Loucy (cell line): ENCODE data around the gene ELMO1.

ENCODE experiments used
- EZH2phosphoT487 ChIP-seq: fragments of 200-600 bp; IDR thresholded peaks from 2 replicates; pipeline ENCODE4 v1.6.1; 2018; ENCODE audit warnings: antibody characterized with exemption, mild to moderate bottlenecking, moderate library complexity, borderline replicate concordance
- TF ChIP-seq, protein P1 (sequence below): fragments of 200-600 bp; sonication (generic); conservative IDR thresholded peaks from 2 replicates; pipeline ENCODE4 v1.5.1; 2014; ENCODE audit warnings: mild to moderate bottlenecking, antibody characterized with exemption, low read length

DNA sequence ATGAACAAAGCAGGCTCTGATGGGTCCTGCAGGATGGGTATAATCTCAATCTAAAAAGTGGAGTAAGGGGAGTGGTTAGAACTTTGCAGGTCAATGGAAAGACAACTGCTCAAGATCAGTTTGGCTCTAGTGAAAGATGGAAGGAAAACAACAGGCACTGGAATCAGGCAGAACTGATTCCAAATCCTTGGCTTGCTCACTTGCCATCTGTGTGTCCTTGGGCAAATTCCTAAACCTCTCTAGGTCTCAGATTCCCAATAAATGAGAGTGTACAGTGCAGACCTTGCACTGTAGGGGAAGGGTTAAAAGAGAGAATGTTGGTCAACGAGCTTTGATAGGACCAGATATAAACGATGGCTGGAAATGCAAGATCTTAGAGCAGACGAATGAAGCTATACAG lies 538.3 kb downstream of the ELMO1 start:
- TF ChIP-seq, protein P1, sequence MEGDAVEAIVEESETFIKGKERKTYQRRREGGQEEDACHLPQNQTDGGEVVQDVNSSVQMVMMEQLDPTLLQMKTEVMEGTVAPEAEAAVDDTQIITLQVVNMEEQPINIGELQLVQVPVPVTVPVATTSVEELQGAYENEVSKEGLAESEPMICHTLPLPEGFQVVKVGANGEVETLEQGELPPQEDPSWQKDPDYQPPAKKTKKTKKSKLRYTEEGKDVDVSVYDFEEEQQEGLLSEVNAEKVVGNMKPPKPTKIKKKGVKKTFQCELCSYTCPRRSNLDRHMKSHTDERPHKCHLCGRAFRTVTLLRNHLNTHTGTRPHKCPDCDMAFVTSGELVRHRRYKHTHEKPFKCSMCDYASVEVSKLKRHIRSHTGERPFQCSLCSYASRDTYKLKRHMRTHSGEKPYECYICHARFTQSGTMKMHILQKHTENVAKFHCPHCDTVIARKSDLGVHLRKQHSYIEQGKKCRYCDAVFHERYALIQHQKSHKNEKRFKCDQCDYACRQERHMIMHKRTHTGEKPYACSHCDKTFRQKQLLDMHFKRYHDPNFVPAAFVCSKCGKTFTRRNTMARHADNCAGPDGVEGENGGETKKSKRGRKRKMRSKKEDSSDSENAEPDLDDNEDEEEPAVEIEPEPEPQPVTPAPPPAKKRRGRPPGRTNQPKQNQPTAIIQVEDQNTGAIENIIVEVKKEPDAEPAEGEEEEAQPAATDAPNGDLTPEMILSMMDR, result no peak
- no peak for TF ChIP-seq EZH2phosphoT487
